Esophagus muscularis mucosa (tissue), 3 donors: ENCODE data around the gene ZNF627.

Experiments
- CTCF ChIP-seq, 3 experiments: fragments of 200-600 bp in 2 of 3; fragments of 450-650 bp in 1 of 3; sonication (generic) in 2 of 3; IDR thresholded peaks; one replicate each; pipeline ENCODE4 v1.5.1; 2017 to 2019; ENCODE audit warnings: antibody characterized with exemption in 3 of 3, mild to moderate bottlenecking in 2 of 3, moderate library complexity in 1 of 3
- POLR2A ChIP-seq: fragments of 450-650 bp; IDR thresholded peaks from one replicate; pipeline ENCODE4 v1.6.1; 2017; ENCODE audit warnings: antibody characterized with exemption, moderate library complexity, mild to moderate bottlenecking, low read depth

- no peak for TF ChIP-seq CTCF (IDR thresholded peaks at IDR 0.05)
- no peak for TF ChIP-seq POLR2A
Observed at GRCh38 chr19:11641244-11641643, 44.0 kb downstream of the ZNF627 start.
